Astrocyte of the spinal cord (primary cell): ENCODE data around the gene CREBBP.

Experiments used
- DNase-seq: peaks from one replicate; pipeline ENCODE4 v3.0.0; 2011; ENCODE audit warnings: low read depth, low spot score
- H3K4me3 ChIP-seq: 2 replicates; pipeline ENCODE4 v1.5.1; 2011; ENCODE audit warnings: low read depth, mild to moderate bottlenecking, low read length, moderate library complexity
- CTCF ChIP-seq: IDR thresholded peaks from 2 replicates; pipeline ENCODE4 v1.5.1; 2012; ENCODE audit warnings: low read depth, mild to moderate bottlenecking, low read length, inconsistent platforms
- in situ Hi-C: cut with HindIII; loops from 2 replicates; pipeline ENCODE4 v1.10.0; 2017; ENCODE audit warnings: low sequenced_read_pairs

CREBBP gene

DNA sequence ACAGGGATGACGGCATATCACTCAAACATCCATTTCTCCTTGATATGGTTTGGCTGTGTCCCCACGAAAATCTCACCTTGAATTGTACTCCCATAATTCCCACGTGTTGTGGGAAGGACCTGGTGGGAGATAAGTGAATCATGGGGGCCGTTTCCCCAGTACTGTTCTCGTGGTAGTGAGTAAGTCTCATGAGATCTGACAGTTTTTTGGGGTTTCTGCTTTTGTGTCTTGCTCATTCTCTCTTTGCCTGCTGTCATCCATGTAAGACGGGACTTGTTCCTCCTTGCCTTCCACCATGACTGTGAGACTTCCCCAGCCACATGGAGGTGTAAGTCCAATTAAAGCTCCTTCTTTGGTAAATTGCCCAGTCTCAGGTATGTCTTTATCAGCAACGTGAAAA lies 193.5 kb downstream of the CREBBP start:
- DNase-seq = no peak
- in situ Hi-C loops = no loop called here
- no peak for TF ChIP-seq CTCF
- H3K4me3 ChIP-seq = no peak overlapping the region

DNA sequence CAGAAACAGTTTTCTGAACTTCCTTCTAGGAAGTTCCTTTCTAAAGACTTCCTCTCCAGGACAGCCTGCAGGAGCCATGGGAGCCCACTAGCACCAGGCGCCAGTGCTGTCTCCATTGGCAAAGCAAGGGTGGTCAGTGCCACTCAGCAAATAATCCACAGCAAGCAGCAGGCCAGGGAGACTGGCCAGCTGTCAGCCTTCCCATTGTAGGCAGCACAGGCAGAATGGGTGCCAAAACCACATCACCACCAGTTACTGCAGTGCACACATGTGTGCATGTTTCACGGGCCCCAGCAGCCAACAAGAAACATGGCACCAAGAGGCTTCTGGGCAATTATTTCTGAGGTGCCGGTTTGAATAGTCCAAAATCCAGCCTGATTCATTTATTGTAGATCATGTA lies 199.3 kb downstream of the CREBBP start:
- H3K4me3 ChIP-seq = no peak overlapping the region
- no peak for DNase-seq
- TF ChIP-seq CTCF = no peak
- in situ Hi-C loops = no loop called here

GRCh38 chr16:3677994-3678393 lies 202.5 kb downstream of the CREBBP start:
- DNase-seq = no peak
- no peak for TF ChIP-seq CTCF
- in situ Hi-C loops = no loop called here
- no peak overlapping the region for H3K4me3 ChIP-seq

DNA sequence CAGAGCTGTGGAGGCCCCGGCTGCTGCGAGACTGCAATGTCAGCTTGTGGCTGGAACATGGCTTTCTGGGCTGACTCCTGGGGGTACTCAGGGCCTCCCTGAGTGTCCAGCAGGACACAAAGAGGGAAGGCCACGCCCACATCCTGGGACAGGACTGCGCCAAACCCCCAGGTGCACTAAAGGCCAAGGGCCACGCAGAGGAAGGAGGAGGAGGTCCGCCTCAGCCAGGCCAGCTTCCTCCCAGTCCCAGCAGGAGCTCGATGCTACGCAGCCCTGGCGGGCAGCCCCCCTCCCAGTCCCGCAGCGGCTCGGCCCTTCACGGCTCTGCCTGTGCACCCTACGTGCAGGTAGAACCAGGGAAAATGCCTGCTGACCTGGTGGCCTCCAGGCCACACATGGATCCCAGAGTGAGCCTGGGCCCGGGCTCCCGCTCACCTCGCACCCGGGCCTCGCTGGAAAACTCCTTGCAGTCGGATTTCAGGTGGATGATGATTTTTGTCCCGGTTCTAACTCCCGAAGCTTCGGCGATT lies 204.8 kb downstream of the CREBBP start:
- no peak overlapping the region for H3K4me3 ChIP-seq
- no peak for DNase-seq
- no peak for TF ChIP-seq CTCF
- in situ Hi-C loops = no loop called here
